PC-9 (cell line): ENCODE data around the gene IRF7. TPM values are rescaled to one million over a fixed set of nuclear protein-coding genes. Genes with fewer than 3 reads are reported as not detected.

Experiments used
- BruUV-seq: library from RNA; stranded (reverse); fragments of 400-500 nt; replicated peaks from 2 replicates; lab custom pipeline; 2021; lab: Mats Ljungman, UMichigan
- CTCF ChIA-PET: fragments of 300-600 bp; sonication (Branson Sonifier 250); formaldehyde crosslinking; loops from one replicate; lab custom pipeline; 2022; ENCODE audit warnings: antibody characterized with exemption; lab: Charles Lee
- POLR2A ChIA-PET: fragments of 300-600 bp; sonication (Branson Sonifier 250); formaldehyde crosslinking; loops from one replicate; lab custom pipeline; 2022; ENCODE audit warnings: antibody characterized with exemption; ENCODE audit not compliant: unreplicated experiment; lab: Charles Lee
- DNase-seq, 2 experiments: peaks; one replicate each; pipeline versions ENCODE4 v3.0.0 to v3.0.0-alpha.2; 2015 to 2022; ENCODE audit warnings: mixed read lengths in 1 of 2
- H2AFZ ChIP-seq: fragments of 200-600 bp; sonication (generic); 2 replicates; pipeline ENCODE4 v1.8.1; 2017; ENCODE audit warnings: antibody characterized with exemption
- H3F3A ChIP-seq: fragments of 200-600 bp; sonication (generic); 2 replicates; pipeline ENCODE4 v1.8.1; 2017; ENCODE audit warnings: antibody characterized with exemption, mild to moderate bottlenecking, low read depth; ENCODE audit not compliant: insufficient read depth
- H3K27ac ChIP-seq: fragments of 200-600 bp; sonication (generic); 2 replicates; pipeline ENCODE4 v1.6.1; 2016; ENCODE audit warnings: mixed run types
- H3K27me3 ChIP-seq: fragments of 200-600 bp; sonication (generic); 2 replicates; pipeline ENCODE4 v1.6.1; 2016; ENCODE audit warnings: low read depth, mixed run types; ENCODE audit not compliant: insufficient read depth
- H3K36me3 ChIP-seq: fragments of 200-600 bp; sonication (generic); 2 replicates; pipeline ENCODE4 v1.6.1; 2016; ENCODE audit warnings: low read depth, mixed run types
- H3K4me1 ChIP-seq: fragments of 200-600 bp; sonication (generic); replicated peaks from 2 replicates; pipeline ENCODE4 v1.6.1; 2016; ENCODE audit warnings: mixed run types; ENCODE audit not compliant: insufficient read depth
- H3K4me2 ChIP-seq: fragments of 200-600 bp; sonication (generic); 2 replicates; pipeline ENCODE4 v1.6.1; 2017; ENCODE audit warnings: mixed run types
- H3K4me3 ChIP-seq: fragments of 200-600 bp; sonication (generic); 2 replicates; pipeline ENCODE4 v1.6.1; 2016; ENCODE audit warnings: mixed run types
- H3K79me2 ChIP-seq: fragments of 200-600 bp; sonication (generic); 2 replicates; pipeline ENCODE4 v1.6.1; 2017; ENCODE audit warnings: low read depth, mixed run types
- H3K9me2 ChIP-seq: fragments of 200-600 bp; sonication (generic); 2 replicates; pipeline ENCODE4 v1.8.1; 2017; ENCODE audit warnings: mild to moderate bottlenecking; ENCODE audit not compliant: insufficient read depth
- H3K9me3 ChIP-seq: fragments of 200-600 bp; sonication (generic); 2 replicates; pipeline ENCODE4 v1.8.1; 2016; ENCODE audit warnings: low read depth; ENCODE audit not compliant: insufficient read depth
- H4K20me1 ChIP-seq: fragments of 200-600 bp; sonication (generic); 2 replicates; pipeline ENCODE4 v1.8.1; 2017; ENCODE audit not compliant: insufficient read depth
- CTCF ChIP-seq: fragments of 200-600 bp; sonication (generic); conservative IDR thresholded peaks from 2 replicates; pipeline ENCODE4 v1.6.1; 2017; ENCODE audit warnings: mixed run types, antibody characterized with exemption, mild to moderate bottlenecking, moderate library complexity
- EZH2 ChIP-seq: fragments of 200-600 bp; sonication (generic); IDR thresholded peaks from 2 replicates; pipeline ENCODE4 v1.8.0; 2017; ENCODE audit warnings: antibody characterized with exemption, low read depth
- intact Hi-C: fragments of 100-400 bp; cut with micrococcal nuclease; formaldehyde crosslinking; loops from one replicate; pipeline ENCODE4 v1.10.0; 2022; ENCODE audit not compliant: unreplicated experiment
- total RNA-seq: library from RNA; stranded (reverse); gene quantifications from 2 replicates; pipeline ENCODE4 v1.2.3, GENCODE V29; 2021

The IRF7 gene
- total RNA-seq, 1 experiment from 2014 or later: 10.7 TPM

GRCh38 chr11:660681-661444 is 45.1 kb upstream of the IRF7 start:
- H3K9me2 ChIP-seq: no peaks in the 10 kb centered on the region
- no peak overlapping the region for H3K4me3 ChIP-seq
- no peak for TF ChIP-seq CTCF
- no peak for TF ChIP-seq EZH2
- H3K9me3 ChIP-seq: no peaks in the 10 kb centered on the region
- H3K27me3 ChIP-seq: no peaks in the 10 kb centered on the region
- intact Hi-C loops: loop anchor here (5.0 kb wide), 1 partner anchor 101 kb away; no protein-coding TSS in a partner anchor
- no peaks in the 10 kb centered on the region for H3K4me1 ChIP-seq
- no peak for DNase-seq
- peaks cover 8% of the 10 kb centered on the region; the same call in 1 of the 2 replicates for H4K20me1 ChIP-seq
- H3K27ac ChIP-seq: no peak overlapping the region
- BruUV-seq: no TSS peak
- ChIA-PET POLR2A (no interaction called here), CTCF (interaction anchor here (0.6 kb wide), 1 partner anchor 724 kb away, joined by 3 read pairs; no protein-coding TSS in a partner anchor)
- no peaks in the 10 kb centered on the region for H3K36me3 ChIP-seq
- H3K4me2 ChIP-seq: no peak overlapping the region
- H2AFZ ChIP-seq: no peak overlapping the region
- H3K79me2 ChIP-seq: no peaks in the 10 kb centered on the region
- H3F3A ChIP-seq: 0 out of 2 replicates have a peak, but pooled peaks cover 6% of the 10 kb centered on the region

- H3K9me2 ChIP-seq: no peaks in the 10 kb centered on the region
- H3K27me3 ChIP-seq: no peaks in the 10 kb centered on the region
- ChIA-PET POLR2A (no interaction called here), CTCF (interaction anchor here (0.6 kb wide), 1 partner anchor 725 kb away, joined by 3 read pairs; no protein-coding TSS in a partner anchor)
- H2AFZ ChIP-seq: no peak overlapping the region
- intact Hi-C loops: loop anchor here (5.0 kb wide), 1 partner anchor 102 kb away; no protein-coding TSS in a partner anchor
- no peaks in the 10 kb centered on the region for H3K9me3 ChIP-seq
- TF ChIP-seq CTCF (no peak), EZH2 (no peak)
- 0 out of 2 replicates have a peak, but pooled peaks cover 6% of the 10 kb centered on the region for H3F3A ChIP-seq
- DNase-seq: no peak
- H3K4me1 ChIP-seq: no peaks in the 10 kb centered on the region
- no TSS peak for BruUV-seq
- H4K20me1 ChIP-seq: peaks cover 8% of the 10 kb centered on the region; the same call in 1 of the 2 replicates
- no peak overlapping the region for H3K4me3 ChIP-seq
- H3K36me3 ChIP-seq: no peaks in the 10 kb centered on the region
- H3K4me2 ChIP-seq: no peak overlapping the region
- H3K27ac ChIP-seq: no peak overlapping the region
- no peaks in the 10 kb centered on the region for H3K79me2 ChIP-seq
These were observed 44.5 kb upstream of the IRF7 start for GRCh38 chr11:660281-660680.

GRCh38 chr11:659532-660085 is 43.9 kb upstream of the IRF7 start:
- POLR2A ChIA-PET: no interaction called here
- intact Hi-C loops: loop anchor here (5.0 kb wide), 1 partner anchor 103 kb away; no protein-coding TSS in a partner anchor
- H3K79me2 ChIP-seq: no peaks in the 10 kb centered on the region
- TF ChIP-seq EZH2 (no peak), CTCF (no peak)
- 0 out of 2 replicates have a peak, but pooled peaks cover 6% of the 10 kb centered on the region for H3F3A ChIP-seq
- H3K4me3 ChIP-seq: no peak overlapping the region
- BruUV-seq: no TSS peak
- H3K9me3 ChIP-seq: no peaks in the 10 kb centered on the region
- no peaks in the 10 kb centered on the region for H3K9me2 ChIP-seq
- no peaks in the 10 kb centered on the region for H3K27me3 ChIP-seq
- peaks cover 8% of the 10 kb centered on the region; the same call in 1 of the 2 replicates for H4K20me1 ChIP-seq
- no peak overlapping the region for H3K4me2 ChIP-seq
- no peaks in the 10 kb centered on the region for H3K4me1 ChIP-seq
- H3K36me3 ChIP-seq: no peaks in the 10 kb centered on the region
- H2AFZ ChIP-seq: no peak overlapping the region
- CTCF ChIA-PET: no interaction called here
- no peak overlapping the region for H3K27ac ChIP-seq
- DNase-seq: no peak
